GM18499 (cell line): ENCODE measurements around the gene PANX1.
A peak's percentile ranks its signal among the peaks of the same experiment; 100 is the strongest.

Experiments used
- ATAC-seq: cut with Tn5 transposase; IDR thresholded peaks from one replicate; pipeline ENCODE4 v1.9.1; 2021; ENCODE audit warnings: moderate number of reproducible peaks; ENCODE audit not compliant: insufficient read depth, unreplicated experiment

The PANX1 gene

GRCh38 chr11:94127638-94128037 lies 1.0 kb upstream of the PANX1 start:
- ATAC-seq = no peak

GRCh38 chr11:94128291-94128745 lies 323 bp upstream of the PANX1 start:
- ATAC-seq = no peak

- ATAC-seq = no peak
These were observed 1.1 kb downstream of the PANX1 start for GRCh38 chr11:94129512-94130297.

DNA sequence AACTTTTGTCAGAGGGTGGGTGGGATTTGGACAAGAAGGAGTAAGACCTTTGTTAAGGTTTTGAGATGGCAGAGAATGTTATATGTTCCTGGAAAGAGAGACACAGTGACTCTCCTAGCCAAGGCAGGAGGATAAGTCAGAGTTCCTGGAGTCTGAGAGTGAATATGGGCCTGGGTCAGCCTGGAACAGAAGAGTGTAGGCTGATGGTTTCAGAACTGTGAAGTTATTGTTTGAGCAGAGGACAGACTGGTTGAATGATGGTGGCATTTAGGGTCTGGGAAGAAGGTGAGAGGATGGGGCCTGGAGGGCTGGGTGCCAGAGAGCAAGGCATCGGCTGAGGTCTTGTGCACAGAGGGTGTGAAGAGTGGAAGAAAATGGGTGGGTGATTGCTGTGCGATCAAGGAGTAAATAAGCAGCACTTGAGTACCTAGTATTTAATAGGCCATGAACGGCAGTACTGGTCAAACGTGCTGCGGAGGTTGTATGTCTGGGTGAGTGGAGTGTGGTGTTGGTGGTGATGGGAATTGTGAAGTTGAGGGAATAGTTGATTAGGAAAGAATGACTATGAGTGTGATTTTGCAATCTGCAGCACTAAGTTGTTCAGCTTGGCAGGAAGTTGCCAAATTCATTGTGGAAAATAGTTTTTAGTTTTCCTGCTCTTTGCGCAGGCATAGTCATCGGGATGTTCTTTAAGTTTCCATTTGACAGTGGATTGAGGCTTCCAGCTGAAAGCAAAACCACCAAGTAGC lies 1.8 kb downstream of the PANX1 start:
- no peak for ATAC-seq

DNA sequence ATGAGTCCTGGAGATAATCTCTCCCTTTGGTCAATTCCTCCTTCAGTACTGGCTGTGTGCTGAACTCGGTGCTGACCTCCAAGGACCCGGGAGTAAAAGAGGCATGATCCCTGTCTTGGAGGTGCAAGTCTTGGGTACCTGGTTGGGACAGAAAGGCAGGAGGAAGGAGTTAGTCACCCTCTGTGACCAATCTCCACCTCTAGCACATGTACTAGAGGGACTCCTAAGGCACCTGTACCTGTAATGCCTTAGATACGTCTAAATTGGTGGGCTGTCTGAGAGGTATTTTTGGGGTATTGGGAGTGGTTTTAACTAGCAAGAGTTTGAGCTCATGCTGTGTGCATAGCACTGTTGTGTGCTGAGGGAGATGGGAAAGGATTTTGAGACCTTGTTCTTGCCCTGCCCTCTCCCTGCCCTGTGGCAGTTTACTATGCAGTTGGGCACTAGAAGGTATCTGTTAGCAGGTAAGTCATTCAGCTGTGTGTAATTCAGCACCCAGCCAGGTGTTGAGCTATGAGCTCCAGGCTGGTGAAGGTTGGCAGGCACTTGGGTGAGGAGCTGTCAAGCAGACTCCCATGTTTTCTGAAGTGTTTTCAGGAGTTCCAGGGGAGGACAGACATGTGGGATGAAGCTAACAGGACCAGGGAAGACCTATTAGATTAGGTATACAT lies 2.5 kb downstream of the PANX1 start:
- ATAC-seq = no peak

DNA sequence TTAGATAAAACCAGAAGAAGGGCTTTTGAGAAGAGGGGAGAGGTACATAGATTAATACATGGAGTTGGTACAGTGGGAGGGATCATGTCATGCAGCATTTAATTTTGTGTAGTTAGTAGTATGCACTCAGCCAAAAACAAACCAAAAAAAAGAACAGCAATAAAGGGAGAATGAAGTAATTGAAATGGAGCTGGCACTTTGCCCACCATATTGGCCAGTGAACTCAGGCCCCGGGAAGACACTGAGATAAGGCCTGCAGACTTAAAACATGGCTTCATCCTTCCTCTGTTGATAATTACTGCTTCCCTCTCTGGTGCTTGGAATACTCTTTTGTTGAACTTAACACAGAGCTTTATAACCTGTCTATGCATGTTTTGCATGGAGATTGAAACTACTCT lies 3.1 kb downstream of the PANX1 start:
- ATAC-seq = no peak

GRCh38 chr11:94132152-94132558 lies 3.5 kb downstream of the PANX1 start:
- ATAC-seq = no peak

GRCh38 chr11:94132823-94133408 lies 4.3 kb downstream of the PANX1 start:
- no peak for ATAC-seq

DNA sequence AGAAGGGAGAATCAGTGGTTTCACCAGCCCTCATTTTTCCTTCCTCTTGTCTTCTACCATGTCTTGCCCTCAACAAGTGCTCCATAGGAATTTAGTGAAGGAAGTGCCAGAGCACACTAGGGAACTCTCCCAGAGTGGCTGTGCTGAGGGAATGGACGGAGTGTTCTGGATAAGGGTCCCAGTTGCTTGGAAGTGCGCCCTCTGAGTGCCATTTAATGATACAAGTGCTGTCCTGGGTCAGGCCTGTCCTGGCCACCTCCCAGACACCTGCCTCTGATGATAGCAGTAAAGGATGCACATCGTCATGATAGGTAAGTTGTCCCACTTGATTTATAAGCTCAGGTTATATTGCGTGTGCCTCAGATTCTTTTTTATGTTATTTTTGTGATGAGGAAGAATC lies 5.1 kb downstream of the PANX1 start:
- ATAC-seq = no peak

DNA sequence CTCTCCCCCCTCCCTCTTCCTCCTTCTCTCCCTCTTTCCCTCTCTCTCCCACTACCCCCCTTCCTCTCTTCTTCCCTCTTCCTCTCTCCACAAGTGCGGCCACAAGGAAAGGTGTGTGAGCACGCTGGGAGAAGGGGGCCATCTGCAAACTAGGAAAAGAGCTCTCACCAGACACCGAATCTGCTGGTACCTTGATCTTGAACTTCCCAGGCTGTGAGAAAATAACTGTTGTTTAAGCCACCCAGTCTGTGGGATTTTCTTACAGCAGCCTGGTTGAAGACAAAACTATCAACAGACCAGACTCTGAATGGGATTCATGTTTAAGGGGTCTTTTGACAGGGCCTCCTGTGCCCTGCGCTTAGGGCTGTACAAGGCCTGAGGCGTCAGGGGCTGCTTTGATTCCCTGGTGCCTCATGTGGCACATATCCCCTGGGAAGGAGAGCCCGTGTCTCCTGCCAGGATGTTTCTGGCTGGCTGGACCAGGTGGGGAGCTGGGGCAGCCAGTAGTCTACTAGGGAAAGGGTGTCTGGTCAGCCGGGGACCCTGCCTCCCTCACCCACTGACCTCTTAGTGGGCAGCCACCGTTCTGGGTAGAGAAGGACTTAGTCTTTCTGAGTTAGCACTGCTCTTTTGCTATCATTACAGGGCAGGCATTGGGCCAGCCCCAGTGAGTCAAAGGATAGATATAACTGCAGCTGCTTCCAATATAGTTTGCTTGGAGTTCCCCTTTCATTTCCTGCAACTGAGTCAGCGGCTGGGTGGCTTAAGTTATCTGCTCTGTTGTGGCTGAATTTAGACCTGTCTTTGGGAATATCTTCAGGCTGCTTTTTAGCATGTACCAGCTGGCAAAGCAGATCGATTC lies 6.2 kb downstream of the PANX1 start:
- peak; percentile 40 for ATAC-seq

DNA sequence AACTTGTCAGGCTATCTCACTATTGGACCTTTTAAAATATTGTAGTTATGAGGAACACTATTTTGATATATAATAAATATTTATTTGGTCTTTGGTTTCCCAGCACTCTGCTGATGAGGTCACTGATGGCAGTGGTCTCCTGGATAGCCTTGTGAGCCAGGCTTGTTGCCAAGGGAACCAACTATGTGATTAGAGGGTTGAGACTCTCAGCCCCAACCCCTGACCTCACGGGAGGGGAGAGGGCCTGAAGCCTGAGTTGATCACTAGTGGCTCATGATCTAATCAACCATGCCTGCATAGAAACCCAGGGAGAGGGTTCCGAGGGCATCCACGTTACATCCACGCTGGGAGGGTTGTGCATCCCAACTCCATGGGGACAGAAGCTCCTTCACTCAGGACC lies 10.8 kb downstream of the PANX1 start:
- ATAC-seq = no peak

DNA sequence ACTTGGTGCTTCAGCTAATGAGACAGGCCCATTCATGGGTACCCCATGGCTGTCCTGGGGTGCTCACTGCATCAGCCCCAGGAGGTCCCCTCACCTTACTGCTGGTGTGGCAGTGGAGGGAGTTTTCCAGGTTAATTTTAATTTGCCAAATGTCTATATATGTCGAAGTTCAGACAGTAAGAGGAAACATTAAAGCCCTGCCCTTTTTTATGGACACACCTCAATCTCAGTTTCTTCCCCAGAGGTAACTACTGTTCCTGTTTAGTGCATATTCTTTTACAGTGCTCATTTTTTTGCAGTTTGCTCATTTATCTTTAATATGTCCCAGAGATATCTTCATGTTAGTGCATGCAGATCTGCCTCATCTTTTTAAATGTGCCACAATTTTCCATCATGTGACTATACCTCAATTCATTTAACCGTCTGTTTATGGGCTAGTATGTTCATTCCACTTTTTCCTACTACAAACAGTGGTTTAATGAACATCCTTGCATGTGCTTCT lies 11.6 kb downstream of the PANX1 start:
- no peak for ATAC-seq

GRCh38 chr11:94141511-94142307 lies 13.1 kb downstream of the PANX1 start:
- no peak for ATAC-seq

GRCh38 chr11:94142308-94143281 lies 14.0 kb downstream of the PANX1 start:
- ATAC-seq = no peak

- no peak for ATAC-seq
These were observed 15.6 kb downstream of the PANX1 start for GRCh38 chr11:94144216-94144615.

DNA sequence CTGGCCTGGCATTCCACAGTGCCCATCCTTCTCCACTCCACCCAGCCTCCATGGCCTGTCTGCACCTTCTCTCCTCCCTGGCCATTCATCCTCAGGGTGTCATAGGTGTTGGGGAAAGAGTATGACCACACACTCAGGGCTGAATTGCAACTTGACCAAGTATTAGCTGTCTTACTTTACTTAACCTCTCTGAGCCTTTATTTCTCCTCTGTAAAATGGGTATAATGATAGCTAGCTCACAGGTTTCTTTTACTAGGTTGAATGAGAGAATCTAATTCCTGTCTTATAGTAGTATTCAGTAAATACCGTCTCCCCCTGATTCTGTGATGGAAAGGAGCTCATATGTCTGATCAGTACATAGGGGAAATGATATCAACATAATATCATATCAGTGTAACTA lies 16.0 kb downstream of the PANX1 start:
- no peak for ATAC-seq

- ATAC-seq = no peak
These were observed 16.8 kb downstream of the PANX1 start for GRCh38 chr11:94145431-94145830.

- ATAC-seq = no peak
These were observed 17.3 kb downstream of the PANX1 start for GRCh38 chr11:94145916-94146315.
